ACHN (cell line): ENCODE results near the gene GSG1L.

Source experiments
- DNase-seq: peaks from one replicate; pipeline ENCODE4 v3.0.0-alpha.2; 2015
- in situ Hi-C: cut with HindIII; loops from 2 replicates; pipeline ENCODE4 v1.10.0; 2017; ENCODE audit warnings: low sequenced_read_pairs, low pct_ligation_motif_present, low pct_unique_long_range_greater_than_20kb

The GSG1L gene

GRCh38 chr16:28041615-28042014, 21.9 kb downstream of the GSG1L start:
- in situ Hi-C loops = no loop called here
- DNase-seq = no peak

- DNase-seq = no peak
- in situ Hi-C loops = no loop called here
These were observed 23.5 kb downstream of the GSG1L start for GRCh38 chr16:28040039-28040438.

GRCh38 chr16:28039493-28039892, 24.0 kb downstream of the GSG1L start:
- in situ Hi-C loops = no loop called here
- no peak for DNase-seq

GRCh38 chr16:28038409-28038808, 25.1 kb downstream of the GSG1L start:
- in situ Hi-C loops = no loop called here
- no peak for DNase-seq

- DNase-seq = no peak
- in situ Hi-C loops = no loop called here
These were observed 27.6 kb downstream of the GSG1L start for GRCh38 chr16:28035866-28036393.

GRCh38 chr16:28033870-28034269, 29.6 kb downstream of the GSG1L start:
- in situ Hi-C loops = no loop called here
- no peak for DNase-seq

GRCh38 chr16:28029387-28030002, 34.0 kb downstream of the GSG1L start:
- no peak for DNase-seq
- in situ Hi-C loops = no loop called here

- no peak for DNase-seq
- in situ Hi-C loops = no loop called here
These were observed 36.5 kb downstream of the GSG1L start for GRCh38 chr16:28027055-28027454.

- in situ Hi-C loops = no loop called here
- DNase-seq = no peak
These were observed 37.9 kb downstream of the GSG1L start for GRCh38 chr16:28025631-28026030.

- DNase-seq = no peak
- in situ Hi-C loops = no loop called here
These were observed 44.3 kb downstream of the GSG1L start for GRCh38 chr16:28019218-28019617.

- in situ Hi-C loops = no loop called here
- no peak for DNase-seq
These were observed 48.7 kb downstream of the GSG1L start for GRCh38 chr16:28014851-28015250.

- no peak for DNase-seq
- in situ Hi-C loops = no loop called here
These were observed 49.6 kb downstream of the GSG1L start for GRCh38 chr16:28013878-28014277.

GRCh38 chr16:28013392-28013791, 50.1 kb downstream of the GSG1L start:
- DNase-seq = no peak
- in situ Hi-C loops = no loop called here

- in situ Hi-C loops = no loop called here
- DNase-seq = no peak
These were observed 51.5 kb downstream of the GSG1L start for GRCh38 chr16:28011971-28012445.

- in situ Hi-C loops = no loop called here
- no peak for DNase-seq
These were observed 52.3 kb downstream of the GSG1L start for GRCh38 chr16:28011223-28011622.

GRCh38 chr16:28010671-28011070, 52.8 kb downstream of the GSG1L start:
- DNase-seq = no peak
- in situ Hi-C loops = no loop called here

- in situ Hi-C loops = no loop called here
These were observed 53.7 kb downstream of the GSG1L start for GRCh38 chr16:28009586-28010373.

GRCh38 chr16:28003923-28004322, 59.6 kb downstream of the GSG1L start:
- in situ Hi-C loops = no loop called here
- no peak for DNase-seq

More at GRCh38 chr16:28009586-28010373, 53.7 kb downstream of the GSG1L start:
- no peak for DNase-seq

- no peak for DNase-seq
These were observed 60.3 kb downstream of the GSG1L start for GRCh38 chr16:28003021-28003865.

More at GRCh38 chr16:28003021-28003865, 60.3 kb downstream of the GSG1L start:
- in situ Hi-C loops = no loop called here
